Stimulated activated CD4-positive, alpha-beta T cell treated with anti-CD3 and anti-CD28 coated beads, Interleukin-12 subunit alpha, Interleukin-12 subunit beta, amount 100 ng/mL, for 24 hours (primary cell): Measurements from ENCODE around the gene IFNA21.
A peak's percentile ranks its signal among the peaks of the same experiment; 100 is the strongest.
"Not testable (repeated sequence)": the region's sequence is repeated elsewhere in the genome, so short reads cannot be mapped to it uniquely, and the experiment has no call there.

Source experiments
- DNase-seq, 2 experiments: peaks; one replicate each; pipeline ENCODE4 v3.0.0-alpha.2; 2020; ENCODE audit warnings: low read depth in 2 of 2

IFNA21 gene

DNA sequence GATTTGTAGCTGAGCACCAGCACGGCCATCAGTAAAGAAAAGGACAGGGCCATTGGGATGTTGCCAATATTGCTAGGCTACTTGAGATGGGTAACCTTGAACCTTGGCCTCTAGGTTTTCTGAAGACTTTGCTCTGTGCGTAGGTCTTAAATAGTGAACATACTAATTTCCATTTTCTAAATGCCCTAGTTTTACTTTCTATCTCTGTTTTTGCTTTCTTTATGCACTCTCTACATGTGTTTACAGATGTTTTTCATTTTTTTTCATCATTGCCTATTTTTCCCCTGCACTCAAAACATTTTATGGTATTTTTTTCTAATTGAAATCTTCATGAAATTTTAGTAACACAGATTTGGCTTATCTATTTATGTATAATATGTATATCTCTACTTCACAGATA is at the start of gene IFNA21:
Gene IFNA21, minus strand, starts transcription at position 101 of the 400 bp plus-strand sequence. Its CDS starts 48 bp downstream, at position 53.
- not testable (repeated sequence) for DNase-seq

DNA sequence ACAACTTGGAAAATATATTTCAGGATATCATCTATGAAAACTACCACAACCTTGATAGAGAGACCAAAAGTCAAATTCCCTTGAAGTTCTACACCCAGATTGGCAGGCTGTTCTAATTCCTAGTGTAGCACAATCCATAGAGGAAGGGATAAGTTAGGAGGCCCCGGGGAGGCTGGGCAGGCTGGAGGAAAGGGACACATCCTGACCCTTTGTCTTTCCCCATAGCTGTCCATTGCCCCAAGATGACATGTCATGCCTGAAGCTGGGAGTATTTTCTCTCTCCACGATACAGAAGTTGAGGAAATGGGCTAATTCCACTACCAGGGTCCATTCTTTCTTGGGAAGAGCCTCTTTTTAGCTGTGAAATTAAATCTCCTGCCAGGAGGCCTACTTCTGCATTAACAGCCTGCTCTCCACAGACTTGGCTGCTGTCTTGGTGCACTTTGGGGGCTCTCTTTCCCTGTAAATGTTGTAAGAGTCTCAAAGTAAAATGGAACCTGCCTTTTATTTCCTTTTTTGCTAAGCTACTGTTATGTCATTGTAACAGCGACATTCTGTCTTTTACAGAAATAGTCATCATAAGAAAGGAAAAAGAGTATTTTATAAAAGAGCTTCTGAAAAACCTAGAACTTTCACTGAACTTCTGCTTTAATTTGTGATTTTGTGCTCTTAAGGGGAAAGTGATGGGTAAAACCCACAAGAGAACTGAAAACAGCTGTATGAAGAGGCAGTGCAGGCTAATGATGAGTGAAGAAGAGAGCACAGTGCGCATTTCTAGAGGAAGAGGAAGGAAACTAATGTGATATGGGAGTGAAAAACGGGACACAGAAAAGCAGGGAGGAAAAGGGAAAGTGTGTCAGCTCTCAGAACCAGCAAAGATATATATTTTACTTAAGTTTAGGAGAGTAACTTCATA is 47.2 kb upstream of the IFNA21 start:
- DNase-seq: not testable (repeated sequence)

DNA sequence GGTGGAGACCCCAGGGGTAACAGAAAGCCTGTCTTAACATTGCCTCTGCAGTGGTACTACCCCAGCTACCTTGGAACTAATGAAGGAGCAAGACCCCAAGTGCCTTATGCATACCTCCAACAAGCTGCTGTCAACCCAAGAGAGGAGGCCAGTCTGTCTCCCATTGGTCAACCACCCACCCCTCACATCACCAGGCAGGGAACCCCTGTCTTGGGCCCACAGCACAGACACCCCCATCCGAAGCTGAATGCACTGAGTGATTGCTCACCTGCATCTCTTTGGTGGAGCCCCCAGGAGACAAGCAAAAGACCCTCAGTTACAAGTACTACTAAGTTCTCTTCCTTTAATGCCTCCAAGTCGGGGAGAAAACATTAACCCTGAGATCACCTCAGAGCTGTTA is 45.7 kb upstream of the IFNA21 start:
- DNase-seq: not testable (repeated sequence)

DNA sequence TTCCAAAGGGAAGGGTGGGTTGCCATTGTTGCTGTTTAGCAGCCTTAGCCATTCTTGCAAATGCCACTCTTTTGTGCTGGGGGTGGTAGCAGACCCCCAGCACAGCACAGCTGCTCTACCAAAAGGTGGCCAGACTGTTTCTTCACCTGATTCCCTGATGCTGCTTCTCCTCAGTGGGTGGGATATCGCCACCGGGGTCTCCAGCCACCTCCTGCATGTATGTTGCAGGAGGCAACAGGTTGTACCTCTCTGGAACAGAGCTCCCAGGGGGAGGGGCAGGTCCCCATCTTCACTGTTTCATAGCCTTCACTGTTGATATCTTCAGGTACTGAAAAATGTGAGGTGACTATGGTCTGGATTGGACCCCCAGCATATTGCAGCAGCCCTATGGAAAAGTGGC is 44.3 kb upstream of the IFNA21 start:
- DNase-seq: not testable (repeated sequence)

GRCh38 chr9:21210311-21210710 is 43.9 kb upstream of the IFNA21 start:
- no peak for DNase-seq

DNA sequence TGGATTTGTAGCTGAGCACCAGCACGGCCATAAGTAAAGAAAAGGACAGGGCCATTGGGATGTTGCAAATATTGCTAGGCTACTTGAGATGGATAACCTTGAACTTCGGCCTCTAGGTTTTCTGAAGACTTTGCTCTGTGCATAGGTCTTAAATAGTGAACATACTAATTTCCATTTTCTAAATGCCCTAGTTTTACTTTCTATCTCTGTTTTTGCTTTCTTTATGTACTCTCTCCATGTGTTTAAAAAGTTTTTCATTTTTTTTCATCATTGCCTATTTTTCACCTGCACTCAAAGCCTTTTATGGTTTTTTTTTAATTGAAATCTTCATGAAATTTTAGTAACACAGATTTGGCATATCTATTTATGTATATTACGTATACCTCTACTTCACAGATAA is 40.6 kb upstream of the IFNA21 start, which contains the start of gene IFNA10:
Gene IFNA10, minus strand, starts transcription at position 101 of the 400 bp plus-strand sequence. Its CDS starts 46 bp downstream, at position 55.
- DNase-seq: not testable (repeated sequence)

GRCh38 chr9:21205204-21205603 is 38.7 kb upstream of the IFNA21 start:
- DNase-seq: no peak

DNA sequence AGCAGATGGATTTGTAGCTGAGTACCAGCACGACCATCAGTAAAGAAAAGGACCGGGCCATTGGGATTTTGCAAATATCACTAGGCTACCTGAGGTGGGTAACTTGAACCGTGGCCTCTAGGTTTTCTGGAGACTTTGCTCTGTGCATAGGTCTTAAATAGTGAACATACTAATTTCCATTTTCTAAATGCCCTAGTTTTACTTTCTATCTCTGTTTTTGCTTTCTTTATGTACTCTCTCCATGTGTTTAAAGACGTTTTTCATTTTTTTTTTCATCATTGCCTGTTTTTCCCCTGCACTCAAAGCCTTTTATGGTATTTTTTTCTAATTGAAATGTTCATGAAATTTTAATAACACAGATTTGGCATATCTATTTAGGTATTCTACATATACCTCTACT is 35.6 kb upstream of the IFNA21 start, which contains the start of gene IFNA7:
Gene IFNA7, minus strand, starts transcription at position 101 of the 400 bp plus-strand sequence. Its CDS starts 40 bp downstream, at position 61.
- DNase-seq: not testable (repeated sequence)

- DNase-seq: peak in 1 of 2 experiments; percentile 11
Observed at GRCh38 chr9:21194867-21195776, 28.7 kb upstream of the IFNA21 start.

DNA sequence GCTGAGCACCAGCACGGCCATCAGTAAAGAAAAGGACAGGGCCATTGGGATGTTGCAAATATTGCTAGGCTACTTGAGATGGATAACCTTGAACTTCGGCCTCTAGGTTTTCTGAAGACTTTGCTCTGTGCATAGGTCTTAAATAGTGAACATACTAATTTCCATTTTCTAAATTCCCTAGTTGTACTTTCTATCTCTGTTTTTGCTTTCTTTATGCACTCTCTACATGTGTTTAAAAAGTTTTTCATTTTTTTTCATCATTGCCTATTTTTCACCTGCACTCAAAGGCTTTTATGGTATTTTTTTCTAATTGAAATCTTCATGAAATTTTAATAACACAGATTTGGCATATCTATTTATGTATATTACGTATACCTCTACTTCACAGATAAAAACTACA is 21.0 kb upstream of the IFNA21 start, which contains the start of gene IFNA4:
Gene IFNA4, minus strand, starts transcription at position 101 of the 400 bp plus-strand sequence. Its CDS starts 56 bp downstream, at position 45.
- not testable (repeated sequence) for DNase-seq

DNA sequence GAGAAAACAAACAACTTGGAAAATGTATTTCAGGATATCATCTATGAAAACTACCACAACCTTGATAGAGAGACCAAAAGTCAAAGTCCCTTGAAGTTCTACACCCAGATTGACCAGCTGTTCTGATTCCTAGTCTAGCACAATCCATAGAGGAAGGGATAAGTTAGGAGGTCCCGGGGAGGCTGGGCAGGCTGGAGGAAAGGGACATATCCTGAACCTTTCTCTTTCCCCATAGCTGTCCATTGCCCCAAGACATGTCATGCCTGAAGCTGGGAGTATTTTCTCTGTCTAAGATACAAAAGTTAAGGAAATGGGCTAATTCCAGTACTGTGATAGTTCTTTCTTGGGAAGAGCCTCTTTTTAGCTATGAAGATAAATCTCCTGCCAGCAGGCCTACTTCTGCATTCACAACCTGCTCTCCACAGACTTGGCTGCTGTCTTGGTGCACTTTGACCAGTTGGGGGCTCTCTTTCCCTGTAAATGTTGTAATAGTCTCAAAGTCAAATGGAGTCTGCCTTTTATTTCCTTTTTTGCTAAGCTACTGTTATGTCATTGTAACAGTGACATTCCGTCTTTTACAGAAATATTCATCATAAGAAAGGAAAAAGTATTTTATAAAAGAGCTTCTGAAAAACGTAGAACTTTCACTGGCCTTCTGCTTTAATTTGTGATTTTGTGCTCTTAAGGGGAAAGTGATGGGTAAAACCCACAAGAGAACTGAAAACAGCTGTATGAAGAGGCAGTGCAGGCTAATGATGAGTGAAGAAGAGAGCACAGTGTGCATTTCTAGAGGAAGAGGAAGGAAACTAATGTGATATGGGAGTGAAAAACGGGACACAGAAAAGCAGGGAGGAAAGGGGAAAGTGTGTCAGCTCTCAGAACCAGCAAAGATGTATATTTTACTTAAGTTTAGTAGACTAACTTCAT is 16.6 kb upstream of the IFNA21 start:
- DNase-seq: not testable (repeated sequence)

- no peak for DNase-seq
Observed at GRCh38 chr9:21174671-21175070, 8.2 kb upstream of the IFNA21 start.

GRCh38 chr9:21172156-21172555 is 5.7 kb upstream of the IFNA21 start:
- DNase-seq: no peak

GRCh38 chr9:21171351-21171750 is 4.9 kb upstream of the IFNA21 start:
- DNase-seq: no peak

DNA sequence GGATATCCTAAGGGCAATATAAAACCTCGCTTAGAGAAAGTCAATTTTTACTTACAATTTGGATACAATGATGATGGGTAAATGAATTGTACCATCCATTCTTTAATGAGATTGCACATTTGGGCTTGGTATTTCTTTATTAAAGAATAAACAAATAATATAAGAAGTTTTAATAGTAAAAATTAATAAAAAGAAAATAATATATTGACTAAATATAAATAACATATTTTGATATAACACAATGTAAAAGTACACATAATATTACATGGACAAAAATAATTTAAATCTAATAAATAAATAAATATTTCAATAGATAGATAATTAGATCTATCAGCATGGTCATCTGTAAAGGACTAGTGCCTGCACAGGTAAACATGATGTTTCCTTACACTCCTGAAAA is 944 bp downstream of the IFNA21 start:
- DNase-seq: no peak

DNA sequence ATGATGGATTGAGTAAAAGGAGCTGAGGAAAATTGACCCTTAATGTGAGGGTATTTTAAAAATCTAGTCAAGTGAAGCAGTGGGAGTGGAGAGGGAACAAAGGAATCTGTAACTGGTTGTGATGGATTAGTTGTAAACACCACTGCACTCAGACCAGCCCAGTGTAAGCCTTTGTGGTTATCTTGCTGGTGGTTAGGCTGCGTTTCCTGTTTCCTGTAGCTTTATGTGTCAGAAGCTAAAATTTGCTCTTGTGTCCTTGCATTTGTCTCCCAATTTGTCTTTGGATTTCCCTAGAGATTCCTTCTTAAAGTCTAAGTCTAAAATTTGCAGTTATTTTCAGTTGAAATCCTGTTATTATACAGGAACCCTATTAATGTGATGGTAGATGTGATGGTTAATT is 6.3 kb downstream of the IFNA21 start:
- DNase-seq: no peak

GRCh38 chr9:21155501-21155900 is 11.0 kb downstream of the IFNA21 start:
- DNase-seq: no peak

DNA sequence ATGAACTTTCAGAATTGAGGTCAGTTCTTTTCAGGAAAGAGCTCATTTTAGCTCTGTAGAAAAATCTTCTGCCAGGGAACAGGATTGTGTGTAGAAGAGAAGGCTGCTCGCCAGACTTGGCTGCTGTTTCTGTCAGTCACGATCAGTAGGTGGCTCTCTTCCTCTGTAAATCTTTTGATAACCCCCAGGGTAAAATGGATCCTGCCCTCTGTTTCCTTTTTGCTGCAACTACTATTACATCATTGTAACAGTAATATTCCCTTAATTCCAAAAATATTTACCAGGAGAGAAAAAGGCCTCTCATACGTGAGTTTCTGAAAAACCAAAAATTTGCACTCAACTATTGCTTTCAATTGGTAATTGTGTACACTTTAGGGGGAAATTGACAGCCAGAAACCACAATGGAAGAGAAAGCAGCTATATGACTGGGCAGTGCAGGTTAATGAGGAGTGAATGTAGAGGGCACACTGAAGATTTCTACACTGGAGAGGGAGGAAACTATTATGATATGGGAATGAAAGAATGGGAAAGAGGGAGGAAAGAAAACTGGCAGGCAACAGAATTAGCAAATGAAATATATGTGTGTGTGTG is 12.3 kb downstream of the IFNA21 start:
- DNase-seq: no peak

- no peak for DNase-seq
Observed at GRCh38 chr9:21153336-21154017, 13.0 kb downstream of the IFNA21 start.

DNA sequence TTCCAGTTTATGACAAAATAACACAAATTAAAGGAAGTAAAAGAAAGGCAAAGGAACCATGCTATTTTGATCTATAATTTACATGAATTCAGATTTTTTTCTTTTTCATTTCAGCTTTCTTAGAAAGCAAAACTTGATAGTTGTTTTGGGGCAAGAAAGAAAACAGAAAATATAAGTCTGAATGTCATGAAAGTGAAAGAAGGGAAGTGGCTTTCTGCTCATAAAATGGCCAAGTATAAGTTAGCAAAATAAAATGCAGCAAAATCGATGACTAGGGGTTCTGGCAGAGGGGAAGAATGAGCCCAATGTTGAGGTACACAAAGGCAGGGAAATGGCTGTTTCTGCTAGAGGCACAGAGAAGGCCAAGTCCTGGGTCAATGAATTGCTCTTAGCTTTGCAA is 21.9 kb downstream of the IFNA21 start:
- no peak for DNase-seq
